K562 (cell line): ENCODE data around the gene CRADD. TPM values are rescaled to one million over a fixed set of nuclear protein-coding genes. Genes with fewer than 3 reads are reported as not detected.

ENCODE experiments used
- ATAC-seq: fragments of 200-7000 bp; cut with Tn5 transposase; 3 replicates; pipeline ENCODE4 v1.9.1; 2020; ENCODE audit warnings: moderate library complexity
- BruUV-seq: library from RNA; stranded (reverse); fragments of 400-500 nt; replicated peaks from 2 replicates; lab custom pipeline; 2021; lab: Mats Ljungman, UMichigan
- CTCF ChIA-PET: fragments of 300-600 bp; formaldehyde crosslinking; extraction: SDS; loops from one replicate; lab custom pipeline; 2021; ENCODE audit warnings: low intra/inter-chr PET ratio; lab: Yijun Ruan, JAX
- POLR2A ChIA-PET: fragments of 300-600, 350-650 bp; sonication (Branson Sonifier 250); formaldehyde crosslinking; extraction: SDS; loops from one replicate; lab custom pipeline; 2021; ENCODE audit warnings: antibody characterized with exemption, inconsistent platforms; lab: Yijun Ruan, JAX
- DNase-seq, 4 experiments: peaks; one replicate each; pipeline versions ENCODE4 v3.0.0 to v3.0.0-alpha.2; 2011 to 2018; ENCODE audit warnings: low spot score in 3 of 4, mixed read lengths in 3 of 4; ENCODE audit errors: extremely low read depth in 1 of 4
- FAIRE-seq: peaks from 2 replicates; lab custom pipeline; 2011; peaks lifted over from hg19 to GRCh38; lab: Jason Lieb, UNC
- H2AFZ ChIP-seq: 2 replicates; pipeline ENCODE4 v1.6.0; 2011; ENCODE audit warnings: low read depth, low read length, control low read depth, inconsistent platforms
- H3K27ac ChIP-seq: fragments of 200-600 bp; 3 replicates; pipeline ENCODE4 v1.8.0; 2011; ENCODE audit warnings: low read depth, mild to moderate bottlenecking, control low read depth, inconsistent platforms, low read length, moderate library complexity, mixed read lengths; ENCODE audit errors: extremely low read depth
- H3K27me3 ChIP-seq, 2 experiments: fragments of 300-600 bp in 1 of 2; 2 replicates in 1 of 2; 3 replicates in 1 of 2; pipeline versions ENCODE4 v1.6.0 to v1.8.0; 2011; ENCODE audit warnings: inconsistent platforms in 2 of 2, low read length in 2 of 2, mild to moderate bottlenecking in 1 of 2, mixed read lengths in 1 of 2, moderate library complexity in 1 of 2; ENCODE audit not compliant: control insufficient read depth in 2 of 2, insufficient read depth in 2 of 2
- H3K36me3 ChIP-seq: fragments of 300-600 bp; 3 replicates; pipeline ENCODE4 v1.8.0; 2011; ENCODE audit warnings: mild to moderate bottlenecking, low read length, inconsistent platforms; ENCODE audit not compliant: control insufficient read depth, insufficient read depth
- H3K4me1 ChIP-seq, 2 experiments: fragments of 200-600 bp in 1 of 2; replicated peaks in 1 of 2; 2 replicates in 1 of 2; 3 replicates in 1 of 2; pipeline versions ENCODE4 v1.5.1 to v1.8.0; 2011; ENCODE audit warnings: inconsistent platforms in 2 of 2, low read length in 2 of 2, mild to moderate bottlenecking in 1 of 2, mixed read lengths in 1 of 2, moderate library complexity in 1 of 2; ENCODE audit not compliant: control insufficient read depth in 2 of 2, insufficient read depth in 2 of 2
- H3K4me2 ChIP-seq: 2 replicates; pipeline ENCODE4 v1.6.1; 2011; ENCODE audit warnings: low read length, control low read depth, inconsistent platforms, mixed read lengths; ENCODE audit not compliant: insufficient read depth
- H3K4me3 ChIP-seq: fragments of 200-600 bp; sonication (generic), shearing (Covaris generic); 2 replicates; pipeline ENCODE4 v1.5.1; 2016; ENCODE audit warnings: control low read depth, inconsistent platforms
- H3K79me2 ChIP-seq: fragments of 200-600 bp; 3 replicates; pipeline ENCODE4 v1.8.0; 2011; ENCODE audit warnings: low read length, inconsistent platforms; ENCODE audit not compliant: control insufficient read depth, insufficient read depth
- H3K9ac ChIP-seq, 2 experiments: 2 replicates each; pipeline versions ENCODE4 v1.6.0 to v1.6.1; 2011; ENCODE audit warnings: low read depth in 2 of 2, low read length in 2 of 2, control low read depth in 1 of 2, inconsistent platforms in 1 of 2, mild to moderate bottlenecking in 1 of 2, mixed read lengths in 1 of 2; ENCODE audit not compliant: insufficient read depth in 1 of 2
- H3K9me1 ChIP-seq: one replicate; pipeline ENCODE4 v1.6.0; 2011; ENCODE audit warnings: inconsistent platforms, mild to moderate bottlenecking, low read length, moderate library complexity; ENCODE audit not compliant: control insufficient read depth, insufficient read depth
- H3K9me3 ChIP-seq: replicated peaks from 2 replicates; pipeline ENCODE4 v1.5.1; 2011; ENCODE audit warnings: low read depth, low read length, inconsistent platforms; ENCODE audit not compliant: control insufficient read depth, insufficient read depth
- H4K20me1 ChIP-seq: replicated peaks from 2 replicates; pipeline ENCODE4 v1.6.1; 2011; ENCODE audit warnings: low read length, inconsistent platforms, mixed read lengths; ENCODE audit not compliant: control insufficient read depth, insufficient read depth
- FOXJ3 ChIP-seq: sonication (generic); formaldehyde crosslinking; IDR thresholded peaks from 2 replicates; pipeline ENCODE4 v1.4.0; 2020; ENCODE audit warnings: mild to moderate bottlenecking, missing genetic modification reagents
- HEY1 ChIP-seq: fragments of 250-450 bp; sonication (Bioruptor Pico); IDR thresholded peaks from 2 replicates; pipeline ENCODE4 v1.5.0; 2020; ENCODE audit warnings: mild to moderate bottlenecking, moderate library complexity, borderline replicate concordance
- PBX2 ChIP-seq, 2 experiments: IDR thresholded peaks in 1 of 2; conservative IDR thresholded peaks in 1 of 2; 2 replicates each; pipeline ENCODE4 v1.6.1; 2016; ENCODE audit warnings: low read depth in 2 of 2, mild to moderate bottlenecking in 1 of 2, missing compliant biosample characterization in 1 of 2, missing genetic modification characterization in 1 of 2, moderate library complexity in 1 of 2
- PHTF2 ChIP-seq: fragments of 250-450 bp; sonication (Bioruptor Pico); IDR thresholded peaks from 2 replicates; pipeline ENCODE4 v1.5.0; 2021; ENCODE audit warnings: mild to moderate bottlenecking
- POLR2H ChIP-seq: IDR thresholded peaks from 2 replicates; pipeline ENCODE4 v1.6.1; 2016; ENCODE audit warnings: missing genetic modification characterization, low read depth, mild to moderate bottlenecking, control low read depth, missing compliant biosample characterization, moderate library complexity
- ZNF436 ChIP-seq: fragments of 250-450, 450-650 bp; sonication (Bioruptor Pico); formaldehyde crosslinking; IDR thresholded peaks from 2 replicates; pipeline ENCODE4 v1.7.0; 2020; ENCODE audit warnings: mild to moderate bottlenecking
- ZNF589 ChIP-seq: fragments of 200-800 bp; sonication (Bioruptor generic); IDR thresholded peaks from 2 replicates; pipeline ENCODE4 v1.6.1; 2016; ENCODE audit warnings: low read depth, missing genetic modification characterization, missing compliant biosample characterization
- WGBS: fragments of 100-300 bp; shearing (Covaris generic); methylation state at CpG from one replicate; pipeline ENCODE4 v1.1.6; 2016; ENCODE audit warnings: low coverage, mixed read lengths; ENCODE audit not compliant: insufficient coverage; ENCODE audit errors: missing lambda C conversion rate; 5-methylcytosine and 5-hydroxymethylcytosine counted together
- in situ Hi-C: fragments of 300-500 bp; cut with MboI; formaldehyde crosslinking; loops from 4 replicates; pipeline ENCODE4 v1.15.0; 2018; ENCODE audit warnings: inconsistent platforms, mixed read lengths
- intact Hi-C: fragments of 100-400 bp; cut with micrococcal nuclease; formaldehyde crosslinking; loops from 2 replicates; pipeline ENCODE4 v1.14.2; 2022
- polyA plus RNA-seq, 8 experiments: library from polyadenylated mRNA; depleted of rRNA in 4 of 8; stranded (reverse) in 5 of 8; unstranded in 3 of 8; fragments of >200 nt; fragmentation: Nextera tagmentation in 2 of 8; fragmentation: Illumina TruSeq in 1 of 8; extraction: Ambion mirVana in 2 of 8; extraction: Trizol in 1 of 8; gene quantifications; 2 replicates each; pipeline versions ENCODE4 v1.2.1 to v1.2.3, GENCODE V29; 2011 to 2014; ENCODE audit warnings: inconsistent platforms in 1 of 8, missing spikeins in 1 of 8
- total RNA-seq, 7 experiments: library from RNA; depleted of rRNA in 6 of 7; stranded (reverse); fragments of >200 nt in 6 of 7; fragmentation: Illumina TruSeq in 2 of 7; extraction: Trizol in 2 of 7; gene quantifications; 2 replicates each; pipeline versions ENCODE4 v1.2.1 to v1.2.3, GENCODE V29; 2011 to 2021; ENCODE audit warnings: low replicate concordance in 1 of 7

The CRADD gene
- total and polyA plus RNA-seq, 9 of the 15 experiments (the other 6 are each of a cell fraction or from before 2014, with no cell fraction given), result 20.5 to 41.1 (median 25.9) TPM

GRCh38 chr12:93706824-93707223 is 29.6 kb downstream of the CRADD start:
- ChIA-PET CTCF (no interaction called here), POLR2A (interaction anchor here (0.6 to 1.1 kb wide), 5 partner anchors 19 to 30 kb away, joined by 3 read pairs; no protein-coding TSS in a partner anchor)
- Histone ChIP-seq H3K9ac (peak overlapping the region in 1 of 2 experiments; percentile 3; a peak in 1 of 4 replicates), H3K9me1 (no peaks in the 10 kb centered on the region), H2AFZ (no peak overlapping the region), H3K27ac (0 out of 3 replicates have a peak overlapping the region, but pooled peaks have one; percentile 19), H3K27me3 (no peaks in the 10 kb centered on the region), H3K79me2 (peaks cover 22% of the 10 kb centered on the region), H3K9me3 (no peaks in the 10 kb centered on the region), H4K20me1 (no peaks in the 10 kb centered on the region), H3K4me1 (peaks cover 0 to 35% of the 10 kb centered on the region in 2 experiments; a peak in 4 of 5 replicates), H3K4me2 (peak overlapping the region; percentile 7; the same call in 1 of the 2 replicates), H3K4me3 (no peak overlapping the region), H3K36me3 (no peaks in the 10 kb centered on the region)
- BruUV-seq, result no TSS peak
- ATAC-seq, result no peak
- TF ChIP-seq PBX2 (CRISPR knock-in tag; IDR thresholded peaks at IDR 0.05; ENCODE audit: low read depth) (no peak), PBX2 (tag; conservative IDR thresholded peaks at IDR 0.05; ENCODE audit: low read depth) (0 out of 2 replicates have a peak, but pooled peaks have one; percentile 6), ZNF589 (no peak), ZNF436 (CRISPR knock-in tag) (no peak), POLR2H (tag) (no peak), PHTF2 (CRISPR knock-in tag) (no peak), FOXJ3 (CRISPR knock-in tag) (no peak), HEY1 (CRISPR knock-in tag) (no peak)
- no peak for DNase-seq
- WGBS, result 56% methylated on average over 2 of the region's 2 CpGs
- in situ Hi-C loops, result no loop called here
- FAIRE-seq, result no peak
- intact Hi-C loops, result loop anchor here (2.0 kb wide), 1 partner anchor 52 kb away; no protein-coding TSS in a partner anchor
